AG10803 (cell line): ENCODE results near the gene PEX14.

Experiments used
- DNase-seq: peaks from one replicate; pipeline ENCODE4 v3.0.0; 2010; ENCODE audit warnings: low read depth
- H3K4me3 ChIP-seq: 2 replicates; pipeline ENCODE4 v1.5.1; 2011; ENCODE audit warnings: mild to moderate bottlenecking, low read length, control low read depth
- TF ChIP-seq, protein P1 (sequence below): conservative IDR thresholded peaks from 2 replicates; pipeline ENCODE4 v1.5.1; 2011; ENCODE audit warnings: mild to moderate bottlenecking, low read length, control low read depth, inconsistent platforms

The PEX14 gene

DNA sequence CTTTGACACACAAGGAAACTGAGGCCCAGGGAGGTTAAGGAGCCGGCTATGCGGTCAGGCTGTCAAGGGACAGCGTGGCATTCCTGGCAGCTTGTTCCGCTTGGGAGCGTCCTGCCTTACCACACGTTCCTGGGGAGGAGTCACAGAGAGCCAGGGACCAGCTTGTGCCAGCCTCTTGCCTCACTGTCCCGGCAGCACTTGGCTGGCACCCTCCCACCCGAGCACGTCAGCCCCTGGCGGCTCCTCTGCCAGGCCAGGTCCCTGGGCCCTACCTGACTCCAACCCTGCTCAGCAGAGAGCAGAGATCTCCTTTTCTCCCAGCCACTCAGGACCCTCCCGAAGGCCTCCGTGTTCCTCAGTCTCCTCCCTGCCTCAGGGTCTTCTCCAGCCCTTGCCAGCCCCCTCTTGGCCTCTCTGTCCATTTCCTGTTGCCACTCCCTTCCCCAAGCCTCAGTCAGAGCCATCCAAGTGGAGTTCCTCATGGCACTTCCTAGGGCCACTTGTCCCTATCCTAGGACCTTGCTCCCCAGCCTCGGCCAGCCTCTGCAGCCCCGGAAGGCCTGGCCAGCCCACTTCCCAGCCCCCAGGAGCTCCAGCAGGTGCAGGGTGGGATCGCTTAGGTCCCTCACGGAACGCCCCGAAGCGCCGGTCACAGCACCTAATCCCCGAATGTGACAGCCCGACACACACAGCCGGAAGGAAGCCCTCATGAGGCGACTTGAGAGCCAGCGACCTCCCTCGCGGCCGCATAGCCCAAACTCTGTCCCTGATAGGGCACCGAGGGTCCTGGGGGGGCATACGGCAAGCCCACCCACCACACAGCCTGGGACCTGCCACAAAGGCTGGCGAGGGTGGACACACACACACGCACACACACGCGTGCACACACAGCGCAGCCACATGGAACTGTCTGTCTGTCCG, 191.4 kb downstream of the PEX14 start:
- TF ChIP-seq, protein P1, sequence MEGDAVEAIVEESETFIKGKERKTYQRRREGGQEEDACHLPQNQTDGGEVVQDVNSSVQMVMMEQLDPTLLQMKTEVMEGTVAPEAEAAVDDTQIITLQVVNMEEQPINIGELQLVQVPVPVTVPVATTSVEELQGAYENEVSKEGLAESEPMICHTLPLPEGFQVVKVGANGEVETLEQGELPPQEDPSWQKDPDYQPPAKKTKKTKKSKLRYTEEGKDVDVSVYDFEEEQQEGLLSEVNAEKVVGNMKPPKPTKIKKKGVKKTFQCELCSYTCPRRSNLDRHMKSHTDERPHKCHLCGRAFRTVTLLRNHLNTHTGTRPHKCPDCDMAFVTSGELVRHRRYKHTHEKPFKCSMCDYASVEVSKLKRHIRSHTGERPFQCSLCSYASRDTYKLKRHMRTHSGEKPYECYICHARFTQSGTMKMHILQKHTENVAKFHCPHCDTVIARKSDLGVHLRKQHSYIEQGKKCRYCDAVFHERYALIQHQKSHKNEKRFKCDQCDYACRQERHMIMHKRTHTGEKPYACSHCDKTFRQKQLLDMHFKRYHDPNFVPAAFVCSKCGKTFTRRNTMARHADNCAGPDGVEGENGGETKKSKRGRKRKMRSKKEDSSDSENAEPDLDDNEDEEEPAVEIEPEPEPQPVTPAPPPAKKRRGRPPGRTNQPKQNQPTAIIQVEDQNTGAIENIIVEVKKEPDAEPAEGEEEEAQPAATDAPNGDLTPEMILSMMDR = no peak
- peak; percentile 7 for DNase-seq
- H3K4me3 ChIP-seq = no peak overlapping the region

DNA sequence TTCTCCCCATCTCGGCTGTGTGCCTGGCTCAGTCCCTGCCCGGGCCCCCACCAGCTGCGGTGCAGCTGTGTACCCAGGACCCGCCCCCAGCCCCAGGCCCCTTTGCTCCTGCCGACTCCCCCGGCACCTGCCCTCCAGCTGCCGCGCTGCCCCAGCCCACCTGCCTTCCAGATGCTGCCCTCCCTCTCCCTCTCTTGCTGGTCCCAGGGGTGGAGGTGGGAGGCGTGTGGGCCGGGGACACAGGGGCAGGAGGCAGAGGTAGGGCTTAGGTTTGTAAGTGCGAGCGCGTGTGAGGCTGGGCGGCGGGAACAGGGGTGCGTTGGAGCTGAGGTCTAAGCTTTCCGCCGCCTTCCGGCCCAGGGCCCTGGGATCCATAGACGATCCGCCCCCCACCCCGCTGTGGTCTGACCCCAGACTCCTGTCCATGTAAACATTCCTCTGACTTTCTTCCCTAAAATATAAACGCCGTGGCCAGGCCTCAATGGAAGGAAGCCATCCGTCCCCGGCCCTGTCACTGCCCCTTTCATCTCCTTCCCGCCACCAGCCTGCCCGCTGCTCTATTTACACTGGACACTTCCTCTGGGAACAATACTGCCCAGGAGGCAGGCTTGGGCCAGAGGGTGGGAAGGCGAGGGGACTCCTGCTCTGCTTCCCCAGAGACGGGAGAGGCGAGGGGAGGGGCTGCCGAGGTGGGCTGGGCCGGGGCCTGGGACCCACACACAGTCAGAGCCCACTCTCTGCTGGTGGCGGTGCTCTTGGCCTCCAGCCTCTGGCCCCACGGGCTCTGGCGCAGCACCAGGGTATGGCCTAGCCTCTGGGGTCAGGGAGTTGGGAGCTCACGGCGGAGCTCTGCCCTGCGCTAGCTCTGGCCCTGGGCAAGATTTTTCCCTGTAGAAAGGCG, 193.4 kb downstream of the PEX14 start:
- DNase-seq = no peak
- TF ChIP-seq, protein P1 = no peak
- no peak overlapping the region for H3K4me3 ChIP-seq

- no peak for DNase-seq
- TF ChIP-seq, protein P1 = no peak
- H3K4me3 ChIP-seq = no peak overlapping the region
These were observed 194.8 kb downstream of the PEX14 start for GRCh38 chr1:10669570-10669969.

DNA sequence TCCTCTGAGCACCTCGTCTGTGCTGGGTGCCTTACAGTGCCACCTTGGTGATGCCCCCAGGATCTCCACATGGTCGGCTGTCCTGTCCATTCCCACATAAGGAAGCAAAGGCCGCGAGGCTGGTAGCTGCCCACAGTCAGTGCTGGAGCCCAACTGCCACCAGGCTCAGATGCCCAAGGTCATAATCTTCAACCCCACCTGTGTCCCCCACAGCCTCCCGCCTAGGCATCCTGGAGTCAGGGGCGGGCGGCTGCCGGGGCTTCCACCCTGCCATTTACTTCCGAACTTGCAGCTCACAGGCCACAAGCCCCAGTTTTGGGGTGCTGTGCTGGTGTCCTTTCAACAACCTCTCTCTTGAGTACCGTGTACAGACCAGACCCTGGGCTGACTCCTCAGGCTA, 195.4 kb downstream of the PEX14 start:
- DNase-seq = no peak
- H3K4me3 ChIP-seq = no peak overlapping the region
- TF ChIP-seq, protein P1 = no peak

- no peak overlapping the region for H3K4me3 ChIP-seq
- TF ChIP-seq, protein P1 = no peak
- DNase-seq = no peak
These were observed 196.3 kb downstream of the PEX14 start for GRCh38 chr1:10671090-10671489.

- TF ChIP-seq, protein P1 = no peak
- no peak for DNase-seq
- H3K4me3 ChIP-seq = no peak overlapping the region
These were observed 197.0 kb downstream of the PEX14 start for GRCh38 chr1:10671622-10672342.
